ENCODE data around the gene ICA1. TPM values are rescaled to one million over a fixed set of nuclear protein-coding genes. Genes with fewer than 3 reads are reported as not detected.
"Not testable (repeated sequence)": the region's sequence is repeated elsewhere in the genome, so short reads cannot be mapped to it uniquely, and the experiment has no call there.

Gene ICA1
- total RNA-seq, 3 donors from 2014 or later = 22.1 to 70.1 (median 45.7) TPM

DNA sequence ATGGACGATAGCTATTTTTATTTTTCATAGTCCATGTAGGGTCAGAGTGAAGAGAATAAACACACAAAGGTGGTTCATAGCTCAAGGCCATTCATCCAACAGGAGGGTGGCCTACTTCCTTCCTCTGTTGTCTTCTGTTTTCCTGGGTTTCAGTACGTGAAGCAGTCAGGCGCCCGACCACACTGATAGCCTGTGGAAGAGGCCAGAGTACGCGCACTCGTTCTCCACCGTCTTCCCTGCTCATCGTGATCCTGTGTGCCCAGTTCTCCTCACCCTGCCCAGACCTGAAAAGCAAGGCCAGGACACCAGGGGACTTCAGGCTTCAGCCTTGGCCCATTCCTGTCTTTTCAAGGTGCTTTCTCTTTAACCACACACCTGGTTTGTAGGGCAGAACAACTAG is 158.7 kb downstream of the ICA1 start:
- DNase-seq (ENCODE audit: low spot score in 2 of 2) = no peak
- no peaks in the 10 kb centered on the region for H3K4me1 ChIP-seq
- TF ChIP-seq POLR2AphosphoS5 (IDR thresholded peaks at IDR 0.05) = no peak
- TF ChIP-seq, protein P1, sequence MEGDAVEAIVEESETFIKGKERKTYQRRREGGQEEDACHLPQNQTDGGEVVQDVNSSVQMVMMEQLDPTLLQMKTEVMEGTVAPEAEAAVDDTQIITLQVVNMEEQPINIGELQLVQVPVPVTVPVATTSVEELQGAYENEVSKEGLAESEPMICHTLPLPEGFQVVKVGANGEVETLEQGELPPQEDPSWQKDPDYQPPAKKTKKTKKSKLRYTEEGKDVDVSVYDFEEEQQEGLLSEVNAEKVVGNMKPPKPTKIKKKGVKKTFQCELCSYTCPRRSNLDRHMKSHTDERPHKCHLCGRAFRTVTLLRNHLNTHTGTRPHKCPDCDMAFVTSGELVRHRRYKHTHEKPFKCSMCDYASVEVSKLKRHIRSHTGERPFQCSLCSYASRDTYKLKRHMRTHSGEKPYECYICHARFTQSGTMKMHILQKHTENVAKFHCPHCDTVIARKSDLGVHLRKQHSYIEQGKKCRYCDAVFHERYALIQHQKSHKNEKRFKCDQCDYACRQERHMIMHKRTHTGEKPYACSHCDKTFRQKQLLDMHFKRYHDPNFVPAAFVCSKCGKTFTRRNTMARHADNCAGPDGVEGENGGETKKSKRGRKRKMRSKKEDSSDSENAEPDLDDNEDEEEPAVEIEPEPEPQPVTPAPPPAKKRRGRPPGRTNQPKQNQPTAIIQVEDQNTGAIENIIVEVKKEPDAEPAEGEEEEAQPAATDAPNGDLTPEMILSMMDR (IDR thresholded peaks at IDR 0.05) = no peak
- TF ChIP-seq POLR2A (IDR thresholded peaks at IDR 0.05) = no peak
- H3K36me3 ChIP-seq = no peaks in the 10 kb centered on the region
- intact Hi-C loops (cut with DNase I; ENCODE audit: low total_unique reads) = no loop called here
- H3K9me3 ChIP-seq = peaks cover 0 to 19% of the 10 kb centered on the region in 2 donors
- no peaks in the 10 kb centered on the region for H3K27me3 ChIP-seq
- no peak overlapping the region for H3K4me3 ChIP-seq
- H3K27ac ChIP-seq = no peak overlapping the region

DNA sequence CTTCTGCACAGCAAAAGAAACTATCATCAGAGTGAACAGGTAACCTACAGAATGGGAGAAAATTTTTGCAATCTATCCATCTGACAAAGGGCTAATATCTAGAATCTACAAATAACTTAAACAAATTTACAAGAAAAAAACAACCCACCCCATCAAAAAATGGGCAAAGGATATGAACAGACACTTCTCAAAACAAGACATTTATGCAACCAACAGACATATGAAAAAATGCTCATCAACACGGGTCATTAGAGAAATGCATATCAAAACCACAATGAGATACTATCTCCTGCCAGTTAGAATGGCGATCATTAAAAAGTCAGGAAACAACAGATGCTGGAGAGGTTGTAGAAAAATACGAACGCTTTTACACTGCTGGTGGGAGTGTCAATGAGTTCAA is 160.7 kb downstream of the ICA1 start:
- H3K27me3 ChIP-seq; DNase-seq (ENCODE audit: low spot score in 2 of 2); H3K4me1 ChIP-seq; H3K27ac ChIP-seq; H3K36me3 ChIP-seq; H3K4me3 ChIP-seq; intact Hi-C loops (cut with DNase I; ENCODE audit: low total_unique reads): not testable (repeated sequence)
- H3K9me3 ChIP-seq = peaks cover 0 to 19% of the 10 kb centered on the region in 2 donors

DNA sequence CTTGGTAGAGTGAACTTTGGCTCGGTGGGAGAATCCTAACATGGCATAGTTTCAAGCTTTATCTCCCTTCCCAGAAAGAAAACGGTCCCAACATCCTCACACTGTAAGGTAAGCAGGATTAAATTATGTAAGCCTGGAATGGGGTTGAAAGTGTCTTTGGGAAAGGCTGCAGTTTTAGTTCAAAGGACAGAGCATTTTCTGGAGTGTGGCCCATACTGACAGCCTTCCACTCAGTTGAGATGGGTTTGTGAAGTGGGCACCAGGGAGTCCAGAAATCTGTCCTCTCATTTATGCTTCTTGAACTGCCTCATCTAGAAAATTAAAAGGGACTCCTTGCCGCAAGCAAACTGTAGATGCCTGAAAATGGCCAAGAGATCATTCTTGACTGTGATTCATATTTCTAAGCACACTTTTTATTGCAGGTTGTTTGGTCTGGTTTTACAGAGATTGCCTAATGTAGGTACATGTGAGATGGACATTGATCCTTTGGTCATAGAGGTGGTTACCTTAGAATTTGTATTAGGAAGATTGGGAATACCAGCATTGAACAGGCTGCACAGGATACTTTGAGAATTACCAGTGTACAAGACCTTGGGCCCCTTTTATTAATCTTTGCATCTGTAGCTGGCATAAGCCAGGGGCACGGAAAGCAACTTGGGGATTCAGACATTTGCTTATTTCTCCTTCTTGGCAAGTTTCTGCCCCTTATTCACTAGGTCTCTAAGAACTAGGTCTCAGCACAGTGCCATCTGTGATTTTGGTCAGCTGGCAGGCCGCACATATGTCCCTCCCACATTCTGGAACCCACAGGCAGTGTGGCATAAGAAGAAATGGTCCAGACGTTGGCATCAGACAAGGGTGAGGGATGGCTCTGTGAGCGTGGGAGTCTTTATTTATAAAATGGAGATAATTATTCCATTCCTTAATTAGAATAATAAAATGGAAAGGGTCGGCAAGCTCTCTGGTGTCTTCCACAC is 167.5 kb downstream of the ICA1 start:
- Histone ChIP-seq H3K27me3 (no peaks in the 10 kb centered on the region), H3K4me1 (no peaks in the 10 kb centered on the region), H3K27ac (no peak overlapping the region), H3K4me3 (no peak overlapping the region), H3K9me3 (no peaks in the 10 kb centered on the region), H3K36me3 (no peaks in the 10 kb centered on the region)
- TF ChIP-seq POLR2AphosphoS5 (IDR thresholded peaks at IDR 0.05) (no peak), POLR2A (IDR thresholded peaks at IDR 0.05) (no peak)
- TF ChIP-seq, protein P1 (IDR thresholded peaks at IDR 0.05) = no peak
- intact Hi-C loops (cut with DNase I; ENCODE audit: low total_unique reads) = no loop called here
- no peak for DNase-seq (ENCODE audit: low spot score in 2 of 2)

DNA sequence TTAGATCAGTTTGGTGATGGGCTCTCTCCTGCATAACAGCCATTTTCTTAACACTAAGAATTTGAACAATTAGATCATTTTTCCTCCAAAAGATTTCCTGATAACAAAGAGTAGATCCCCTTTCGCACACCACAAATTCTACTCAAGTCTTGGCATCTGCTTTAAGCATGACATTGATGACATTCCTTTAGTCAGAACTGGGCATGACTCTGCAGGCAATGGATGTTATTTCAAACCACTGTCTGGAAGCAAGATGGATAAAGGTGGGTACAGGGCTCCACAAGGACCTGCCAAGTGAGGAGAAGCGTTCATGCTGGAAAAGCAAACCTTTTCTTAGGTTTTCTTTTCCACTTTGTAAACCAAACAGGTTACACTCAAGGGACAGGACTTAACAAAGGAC is 169.8 kb downstream of the ICA1 start:
- Histone ChIP-seq H3K27ac (peak overlapping the region in 1 of 2 donors; percentile 10), H3K9me3 (no peaks in the 10 kb centered on the region), H3K27me3 (no peaks in the 10 kb centered on the region), H3K4me3 (no peak overlapping the region), H3K36me3 (no peaks in the 10 kb centered on the region), H3K4me1 (no peaks in the 10 kb centered on the region)
- intact Hi-C loops (cut with DNase I; ENCODE audit: low total_unique reads) = no loop called here
- no peak for DNase-seq (ENCODE audit: low spot score in 2 of 2)
- TF ChIP-seq, protein P1 (IDR thresholded peaks at IDR 0.05) = no peak

DNA sequence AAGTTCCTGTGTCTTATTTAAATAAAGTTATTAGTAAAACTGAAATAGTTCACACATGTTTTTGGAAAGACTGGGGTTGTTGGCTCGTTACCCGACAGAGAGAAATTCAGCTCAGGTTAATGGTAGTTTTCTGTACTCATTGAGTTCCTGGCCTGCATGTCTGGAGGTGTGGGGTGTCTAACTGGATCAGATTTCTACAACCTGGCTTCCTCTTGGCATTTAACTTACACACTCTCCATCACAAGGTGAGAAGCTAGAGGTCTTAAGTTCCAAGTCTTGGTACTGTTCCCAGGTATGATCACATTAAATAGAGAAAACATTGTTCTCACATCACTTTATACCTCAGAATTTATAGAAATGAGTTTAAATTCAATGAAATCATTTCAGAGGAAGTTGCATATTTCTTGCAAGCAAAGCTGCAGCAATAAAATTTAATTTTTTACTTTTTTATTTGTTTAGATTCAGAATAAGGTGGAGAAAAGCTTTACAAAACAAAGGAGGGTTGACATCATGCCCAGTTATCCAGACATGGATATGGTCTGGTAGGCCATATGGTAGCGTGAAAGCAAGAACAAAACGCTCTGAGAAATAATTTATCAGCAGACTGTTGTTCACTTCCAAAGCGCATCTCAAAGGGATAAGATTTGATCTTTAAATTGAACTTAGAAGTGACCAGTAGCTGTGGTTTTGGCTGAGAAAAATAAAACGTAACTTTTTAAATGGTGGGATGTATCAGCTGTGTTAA is 172.8 kb downstream of the ICA1 start:
- TF ChIP-seq, protein P1 (IDR thresholded peaks at IDR 0.05) = no peak
- TF ChIP-seq POLR2A (IDR thresholded peaks at IDR 0.05) = no peak
- no peak for TF ChIP-seq POLR2AphosphoS5 (IDR thresholded peaks at IDR 0.05)
- no peak for DNase-seq (ENCODE audit: low spot score in 2 of 2)
- no peaks in the 10 kb centered on the region for H3K36me3 ChIP-seq
- H3K27ac ChIP-seq = no peak overlapping the region
- no peaks in the 10 kb centered on the region for H3K9me3 ChIP-seq
- no peaks in the 10 kb centered on the region for H3K4me1 ChIP-seq
- H3K4me3 ChIP-seq = no peak overlapping the region
- H3K27me3 ChIP-seq = no peaks in the 10 kb centered on the region
- intact Hi-C loops (cut with DNase I; ENCODE audit: low total_unique reads) = no loop called here

All from breast epithelium (tissue), 4 donors.